OCI-LY7 (cell line): Measurements from ENCODE around the gene TRIM3. TPM values are rescaled to one million over a fixed set of nuclear protein-coding genes. Genes with fewer than 3 reads are reported as not detected.

ENCODE experiments used
- BruUV-seq: library from RNA; stranded (reverse); fragments of 400-500 nt; replicated peaks from 2 replicates; lab custom pipeline; 2021; lab: Mats Ljungman, UMichigan
- CTCF ChIA-PET: fragments of 300-600 bp; sonication (Branson Sonifier 250); formaldehyde crosslinking; loops from one replicate; lab custom pipeline; 2022; ENCODE audit warnings: antibody characterized with exemption; ENCODE audit not compliant: unreplicated experiment; lab: Charles Lee
- POLR2A ChIA-PET: fragments of 300-600 bp; sonication (Branson Sonifier 250); formaldehyde crosslinking; loops from one replicate; lab custom pipeline; 2022; ENCODE audit warnings: antibody characterized with exemption; lab: Charles Lee
- DNase-seq: peaks from one replicate; pipeline ENCODE4 v3.0.0-alpha.2; 2015; ENCODE audit warnings: low spot score
- H2AFZ ChIP-seq: fragments of 200-600 bp; sonication (generic), shearing (Covaris generic); 2 replicates; pipeline ENCODE4 v1.6.1; 2014; ENCODE audit warnings: mild to moderate bottlenecking, antibody characterized with exemption, low read length, moderate library complexity
- H3K27ac ChIP-seq: fragments of 200-600 bp; sonication (generic); 2 replicates; pipeline ENCODE4 v1.5.1; 2014; ENCODE audit warnings: mixed run types, low read depth, mild to moderate bottlenecking, moderate library complexity, low read length, inconsistent platforms; ENCODE audit not compliant: poor library complexity, severe bottlenecking
- H3K36me3 ChIP-seq: fragments of 200-600 bp; sonication (generic); 2 replicates; pipeline ENCODE4 v1.6.1; 2014; ENCODE audit warnings: mild to moderate bottlenecking, antibody characterized with exemption, low read length, moderate library complexity, mixed read lengths; ENCODE audit not compliant: insufficient read depth
- H3K4me1 ChIP-seq: fragments of 200-600 bp; sonication (generic); 2 replicates; pipeline ENCODE4 v1.5.1; 2014; ENCODE audit warnings: mild to moderate bottlenecking, low read length; ENCODE audit not compliant: insufficient read depth, poor library complexity, severe bottlenecking
- H3K4me2 ChIP-seq: fragments of 200-600 bp; sonication (generic); 2 replicates; pipeline ENCODE4 v1.6.1; 2014; ENCODE audit warnings: mild to moderate bottlenecking, low read length
- H3K4me3 ChIP-seq: fragments of 200-600 bp; sonication (generic); 2 replicates; pipeline ENCODE4 v1.5.1; 2014; ENCODE audit warnings: mild to moderate bottlenecking, low read depth, low read length; ENCODE audit not compliant: poor library complexity, severe bottlenecking
- H3K79me2 ChIP-seq: fragments of 200-600 bp; sonication (generic); 2 replicates; pipeline ENCODE4 v1.6.1; 2016; ENCODE audit warnings: low read depth, mild to moderate bottlenecking, low read length, moderate library complexity, mixed read lengths; ENCODE audit not compliant: insufficient read depth
- H3K9me2 ChIP-seq: fragments of 200-600 bp; sonication (generic); 2 replicates; pipeline ENCODE4 v1.6.1; 2016; ENCODE audit warnings: mild to moderate bottlenecking, low read length, mixed read lengths; ENCODE audit not compliant: insufficient read depth
- H3K9me3 ChIP-seq: fragments of 200-600 bp; sonication (generic); 2 replicates; pipeline ENCODE4 v1.6.1; 2014; ENCODE audit warnings: mild to moderate bottlenecking, mixed run types, low read length, mixed read lengths
- H4K20me1 ChIP-seq: fragments of 200-600 bp; sonication (generic); 2 replicates; pipeline ENCODE4 v1.6.1; 2014; ENCODE audit warnings: mild to moderate bottlenecking, antibody characterized with exemption, low read length, moderate library complexity, mixed read lengths; ENCODE audit not compliant: insufficient read depth
- CTCF ChIP-seq: fragments of 200-600 bp; sonication (generic); conservative IDR thresholded peaks from 2 replicates; pipeline ENCODE4 v1.5.1; 2014; ENCODE audit warnings: mild to moderate bottlenecking, antibody characterized with exemption, low read length, moderate library complexity, mixed read lengths
- EZH2phosphoT487 ChIP-seq: fragments of 200-600 bp; sonication (generic); IDR thresholded peaks from 2 replicates; pipeline ENCODE4 v1.6.1; 2018; ENCODE audit warnings: low read depth, borderline replicate concordance, mild to moderate bottlenecking, mixed run types, antibody characterized with exemption, low read length, moderate library complexity, mixed read lengths
- intact Hi-C: fragments of 100-400 bp; cut with micrococcal nuclease; formaldehyde crosslinking; loops from one replicate; pipeline ENCODE4 v1.10.0; 2022; ENCODE audit not compliant: unreplicated experiment
- total RNA-seq, 2 experiments: library from RNA; depleted of rRNA in 1 of 2; stranded (reverse); fragments of >200 nt in 1 of 2; shearing (Covaris generic) in 1 of 2; gene quantifications; 2 replicates each; pipeline ENCODE4 v1.2.3, GENCODE V29; 2014 to 2022

Gene TRIM3
- total RNA-seq, 2 experiments from 2014 or later = 14.7 to 21.3 TPM

- no peaks in the 10 kb centered on the region for H3K9me3 ChIP-seq
- ChIA-PET POLR2A (interaction anchor here (1.0 to 1.8 kb wide), 4 partner anchors 10 to 125 kb away, joined by 3 to 5 read pairs (median 3); partner anchors contain the start of gene TIMM10B), CTCF (interaction anchor here (3.1 kb wide), 1 partner anchor 126 kb away, joined by 26 read pairs; no protein-coding TSS in a partner anchor)
- H3K79me2 ChIP-seq = no peaks in the 10 kb centered on the region
- no peak for DNase-seq
- H3K36me3 ChIP-seq = peaks cover 33% of the 10 kb centered on the region; the same call in 1 of the 2 replicates
- no peaks in the 10 kb centered on the region for H4K20me1 ChIP-seq
- BruUV-seq = no TSS peak
- intact Hi-C loops = loop anchor here (2.0 kb wide), 1 partner anchor 61 kb away; no protein-coding TSS in a partner anchor
- H3K4me2 ChIP-seq = no peak overlapping the region
- no peak overlapping the region for H2AFZ ChIP-seq
- H3K27ac ChIP-seq = no peak overlapping the region
- no peak overlapping the region for H3K4me3 ChIP-seq
- H3K4me1 ChIP-seq = no peaks in the 10 kb centered on the region
- no peaks in the 10 kb centered on the region for H3K9me2 ChIP-seq
- TF ChIP-seq EZH2phosphoT487 = no peak
- no peak for TF ChIP-seq CTCF
Observed at GRCh38 chr11:6504166-6504565, 30.4 kb upstream of the TRIM3 start.

- Histone ChIP-seq H2AFZ (no peak overlapping the region), H3K4me2 (no peak overlapping the region), H3K9me2 (no peaks in the 10 kb centered on the region), H3K36me3 (peaks cover 45% of the 10 kb centered on the region; the same call in 1 of the 2 replicates), H3K9me3 (no peaks in the 10 kb centered on the region), H3K27ac (no peak overlapping the region), H4K20me1 (no peaks in the 10 kb centered on the region), H3K79me2 (no peaks in the 10 kb centered on the region), H3K4me3 (no peak overlapping the region), H3K4me1 (no peaks in the 10 kb centered on the region)
- ChIA-PET POLR2A (no interaction called here), CTCF (no interaction called here)
- intact Hi-C loops = no loop called here
- BruUV-seq = no TSS peak
- DNase-seq = no peak
- TF ChIP-seq EZH2phosphoT487 = no peak
- no peak for TF ChIP-seq CTCF
Observed at GRCh38 chr11:6502382-6502781, 28.6 kb upstream of the TRIM3 start.

- Histone ChIP-seq H2AFZ (no peak overlapping the region), H4K20me1 (no peaks in the 10 kb centered on the region; the same call in 1 of the 2 replicates), H3K27ac (no peak overlapping the region), H3K79me2 (no peaks in the 10 kb centered on the region), H3K9me2 (no peaks in the 10 kb centered on the region), H3K9me3 (no peaks in the 10 kb centered on the region), H3K4me1 (no peaks in the 10 kb centered on the region), H3K4me2 (no peak overlapping the region), H3K36me3 (peaks cover 53% of the 10 kb centered on the region; the same call in 1 of the 2 replicates), H3K4me3 (no peak overlapping the region)
- TF ChIP-seq EZH2phosphoT487 (no peak), CTCF (no peak)
- no peak for DNase-seq
- ChIA-PET CTCF (interaction anchor here (0.5 kb wide), 1 partner anchor 494 kb away, joined by 3 read pairs; no protein-coding TSS in a partner anchor), POLR2A (interaction anchor here (0.8 to 1.3 kb wide), 3 partner anchors 8 to 27 kb away, joined by 4 to 6 read pairs (median 5); no protein-coding TSS in a partner anchor)
- BruUV-seq = no TSS peak
- intact Hi-C loops = no loop called here
Observed at GRCh38 chr11:6498544-6498943, 24.8 kb upstream of the TRIM3 start.
